RPMI8226 (cell line): ENCODE results near the gene PDIA2.
"Not testable (repeated sequence)": the region's sequence is repeated elsewhere in the genome, so short reads cannot be mapped to it uniquely, and the experiment has no call there.

Source experiments
- DNase-seq: peaks from one replicate; pipeline ENCODE4 v3.0.0-alpha.2; 2015

PDIA2 gene

GRCh38 chr16:264440-264951 is 18.5 kb upstream of the PDIA2 start:
- no peak for DNase-seq

DNA sequence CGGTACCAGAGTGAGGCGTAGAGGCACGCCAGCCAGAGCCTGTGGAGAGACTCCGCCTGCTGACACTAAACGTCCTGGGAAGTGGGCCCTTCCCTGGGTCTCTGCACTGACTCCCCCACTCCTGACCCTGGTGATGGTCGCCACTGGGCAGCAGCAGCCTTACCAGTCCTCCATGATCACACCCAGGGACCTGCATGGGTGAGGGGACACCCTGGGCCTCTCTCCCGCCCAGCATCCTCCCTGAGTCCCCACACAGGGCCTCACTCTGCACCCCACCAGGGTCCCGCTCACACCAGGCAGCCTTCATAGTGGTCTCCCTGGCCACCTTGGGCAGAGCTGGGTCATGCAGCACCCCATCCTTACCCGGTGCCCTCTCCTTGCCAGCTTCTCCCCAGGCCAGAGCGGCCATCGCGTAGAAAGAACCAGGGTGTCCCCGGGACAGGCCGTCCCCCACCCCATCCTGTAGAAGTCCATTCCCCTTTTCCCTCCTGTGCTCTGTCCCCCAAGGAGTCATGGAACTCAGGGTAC is 17.9 kb upstream of the PDIA2 start:
- no peak for DNase-seq

DNA sequence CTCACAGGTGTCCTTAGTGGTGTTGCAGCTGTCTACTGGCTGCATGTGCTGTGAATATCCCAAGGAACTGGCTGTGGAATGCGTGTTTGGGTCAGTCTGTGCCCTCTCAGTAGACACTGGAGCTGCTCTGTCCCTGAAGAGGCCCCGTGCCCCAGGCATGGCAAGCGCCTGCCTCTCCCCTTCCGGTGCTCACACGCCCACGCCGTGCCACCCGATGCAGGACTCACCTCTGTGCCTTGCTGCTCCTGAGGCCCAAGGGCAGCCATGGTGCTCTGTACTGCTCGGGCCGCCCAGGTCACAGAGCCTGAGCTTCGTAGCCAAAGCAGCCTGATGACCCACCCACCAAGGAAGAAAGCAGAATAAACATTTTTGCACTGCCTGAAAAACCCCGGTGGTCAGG is 17.3 kb upstream of the PDIA2 start:
- DNase-seq, result no peak

DNA sequence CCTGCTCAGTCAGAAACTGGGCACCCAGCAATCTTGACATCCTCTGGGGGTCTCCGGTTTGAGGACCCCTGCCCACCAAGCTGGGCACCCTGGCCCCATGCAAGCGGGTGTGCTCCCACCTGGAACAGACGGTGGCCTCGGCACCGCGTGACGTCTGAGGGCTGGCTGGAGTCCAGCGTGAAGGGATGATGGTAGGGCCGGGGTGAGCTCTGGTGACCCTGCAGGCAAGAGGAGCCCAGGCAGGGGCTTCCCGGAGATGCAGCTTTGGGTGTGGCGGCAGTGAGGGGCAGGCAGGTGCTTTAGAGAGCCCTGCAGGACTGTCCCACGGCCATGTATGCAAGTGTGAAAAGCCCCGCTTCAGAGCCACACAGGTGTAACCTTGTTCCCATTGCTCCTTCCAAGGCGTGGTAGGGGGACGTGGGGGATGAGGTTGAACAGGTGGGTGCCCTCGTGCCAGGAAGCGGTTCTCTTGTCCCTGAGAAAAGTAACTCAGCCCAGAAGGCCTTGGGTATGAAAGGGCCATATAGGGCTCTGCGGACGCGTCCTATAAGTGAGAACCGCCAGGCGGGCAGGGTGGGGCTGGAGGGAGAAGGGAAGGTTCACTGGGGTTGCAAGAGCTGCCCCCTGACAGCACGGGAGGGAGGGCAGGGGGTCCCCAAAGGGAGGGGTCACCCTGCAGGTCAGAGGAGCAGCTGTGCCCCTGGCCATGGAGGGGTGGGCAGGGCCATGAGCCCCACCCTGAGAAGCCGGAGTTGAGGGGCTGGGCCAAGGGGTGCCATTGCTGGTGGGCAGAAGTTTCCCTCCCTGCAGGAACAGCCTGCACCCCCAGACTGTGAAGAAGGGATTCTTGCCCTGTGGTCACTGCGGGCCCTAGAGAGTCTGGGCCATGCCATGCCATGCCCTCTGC is 16.5 kb upstream of the PDIA2 start:
- no peak for DNase-seq

DNA sequence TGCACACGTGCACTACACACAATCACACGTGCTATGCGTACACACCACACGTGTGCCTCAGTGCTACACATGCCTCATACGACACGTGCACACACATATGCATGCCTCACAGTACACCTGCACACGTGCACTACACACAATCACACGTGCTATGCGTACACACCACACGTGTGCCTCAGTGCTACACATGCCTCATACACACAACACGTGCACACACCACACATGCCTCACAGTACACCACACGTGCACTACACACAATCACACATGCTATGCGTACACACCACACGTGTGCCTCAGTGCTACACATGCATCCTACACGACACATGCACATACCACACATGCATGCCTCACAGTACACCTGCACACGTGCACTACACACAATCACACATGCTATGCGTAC is 15.4 kb upstream of the PDIA2 start:
- not testable (repeated sequence) for DNase-seq

DNA sequence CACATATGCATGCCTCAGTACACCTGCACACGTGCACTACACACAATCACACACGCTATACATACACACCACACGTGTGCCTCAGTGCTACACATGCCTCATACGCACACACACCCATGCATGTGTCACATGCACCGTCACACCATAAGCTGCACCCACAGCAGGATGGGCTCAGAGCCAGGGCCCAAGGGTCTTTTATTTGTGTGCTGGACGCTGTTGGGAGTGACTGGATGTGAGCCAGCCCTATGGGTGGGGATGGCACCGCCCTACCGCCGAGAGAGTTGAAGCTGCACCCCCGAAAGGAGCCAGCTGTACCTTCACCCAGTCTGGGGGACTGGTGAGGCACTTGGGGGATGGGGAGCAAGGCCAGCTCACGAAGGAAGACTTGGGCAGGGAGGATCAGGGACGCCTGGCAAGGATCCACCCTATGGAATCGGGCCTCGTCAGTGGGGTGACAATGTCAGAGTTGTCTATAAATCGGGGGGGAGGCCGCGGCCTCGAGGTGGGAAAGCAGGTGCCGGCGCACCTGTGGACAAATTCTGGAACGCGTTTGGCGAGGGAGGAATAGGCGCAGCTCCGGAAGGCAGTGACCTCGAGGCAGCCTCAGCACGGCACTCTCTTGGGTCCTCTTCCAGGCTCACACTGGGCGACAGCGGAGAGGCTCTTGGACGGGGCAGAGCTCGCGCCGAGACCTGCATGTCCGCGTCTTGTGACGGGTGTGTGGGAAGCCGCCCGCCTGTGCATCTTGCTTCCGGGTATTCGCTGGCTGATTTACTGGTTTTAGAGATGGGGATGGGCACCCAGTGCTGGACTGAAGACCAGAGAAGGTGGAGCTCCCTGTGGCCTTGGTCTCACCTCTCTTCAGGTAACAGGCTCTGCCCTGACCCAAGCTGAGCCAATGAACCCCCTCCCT is 14.6 kb upstream of the PDIA2 start:
- no peak for DNase-seq

- no peak for DNase-seq
Measured at GRCh38 chr16:269061-269796, 13.7 kb upstream of the PDIA2 start.

DNA sequence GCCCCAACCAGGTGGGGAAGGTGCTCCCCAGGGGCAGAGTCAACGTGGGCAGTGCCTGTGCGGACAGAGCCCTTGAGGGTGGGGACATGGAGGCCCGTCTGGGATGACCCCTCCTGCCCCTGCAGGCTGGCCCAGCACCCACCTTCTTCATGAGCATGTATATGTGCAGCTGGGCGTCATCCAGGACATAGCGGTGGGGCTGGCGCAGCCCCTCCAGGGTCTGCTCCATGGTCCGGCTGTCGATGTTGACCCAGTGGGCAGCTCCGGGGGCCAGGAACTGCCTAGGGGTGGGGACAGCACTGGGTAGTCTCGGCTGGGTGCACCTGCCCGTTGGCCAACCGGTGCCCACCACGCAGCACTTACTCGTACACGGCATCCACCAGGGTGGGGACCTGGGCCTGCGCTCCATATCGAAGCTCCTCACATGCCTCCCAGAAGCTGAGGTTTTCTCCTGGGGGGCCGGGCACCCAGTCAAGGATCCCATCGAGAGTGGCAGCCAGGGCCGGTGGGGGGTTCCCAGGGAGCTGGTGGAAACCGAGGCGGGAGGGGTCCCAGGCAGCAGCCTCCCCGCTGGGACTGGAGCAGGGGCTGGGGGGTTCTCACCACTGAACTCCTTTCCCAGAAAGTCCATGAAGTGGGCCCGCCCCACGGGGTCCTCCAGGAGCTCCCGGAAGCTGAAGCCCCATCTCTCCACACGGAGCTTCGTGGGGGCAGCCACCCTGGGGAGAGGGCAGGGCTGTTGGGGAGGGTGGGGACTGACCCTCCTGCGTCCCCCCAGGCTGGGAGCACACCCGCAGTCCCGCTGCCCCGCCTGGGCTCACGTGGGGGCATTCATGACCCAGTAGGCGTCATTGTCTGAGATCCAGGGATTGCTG is 12.3 kb upstream of the PDIA2 start:
- DNase-seq, result no peak

- DNase-seq, result no peak
Measured at GRCh38 chr16:272633-273546, 10.1 kb upstream of the PDIA2 start.

GRCh38 chr16:273547-274421 is 9.2 kb upstream of the PDIA2 start:
- peak; percentile 70 for DNase-seq

GRCh38 chr16:275041-275641 is 7.8 kb upstream of the PDIA2 start:
- DNase-seq, result peak; percentile 41

DNA sequence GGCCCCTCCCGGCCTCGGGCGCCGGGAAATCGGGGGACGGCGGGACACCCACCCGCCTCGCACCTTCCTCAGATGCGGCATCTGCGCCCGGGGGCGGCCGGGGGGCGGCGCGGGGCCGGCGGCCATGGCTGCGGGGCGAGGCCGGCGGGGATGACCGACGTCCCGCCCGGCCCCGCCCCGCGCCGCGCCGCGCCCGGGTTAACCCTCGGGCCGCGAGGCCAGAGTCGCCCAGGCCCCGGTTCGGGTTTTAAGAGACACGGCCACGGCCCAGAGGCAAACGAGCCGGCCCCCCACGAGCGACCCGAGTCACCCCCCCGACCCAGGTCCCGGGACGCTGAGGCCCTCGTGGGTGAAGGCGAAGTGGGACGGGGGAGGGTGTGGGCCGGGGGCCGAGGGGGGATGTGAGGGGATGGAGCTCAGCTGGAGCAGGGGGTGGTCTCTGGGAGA is 7.2 kb upstream of the PDIA2 start, which contains the start of gene RGS11:
Gene RGS11, minus strand, starts transcription at position 159 of the 447 bp plus-strand sequence. Its CDS starts 33 bp downstream, at position 126.
- DNase-seq, result no peak

DNA sequence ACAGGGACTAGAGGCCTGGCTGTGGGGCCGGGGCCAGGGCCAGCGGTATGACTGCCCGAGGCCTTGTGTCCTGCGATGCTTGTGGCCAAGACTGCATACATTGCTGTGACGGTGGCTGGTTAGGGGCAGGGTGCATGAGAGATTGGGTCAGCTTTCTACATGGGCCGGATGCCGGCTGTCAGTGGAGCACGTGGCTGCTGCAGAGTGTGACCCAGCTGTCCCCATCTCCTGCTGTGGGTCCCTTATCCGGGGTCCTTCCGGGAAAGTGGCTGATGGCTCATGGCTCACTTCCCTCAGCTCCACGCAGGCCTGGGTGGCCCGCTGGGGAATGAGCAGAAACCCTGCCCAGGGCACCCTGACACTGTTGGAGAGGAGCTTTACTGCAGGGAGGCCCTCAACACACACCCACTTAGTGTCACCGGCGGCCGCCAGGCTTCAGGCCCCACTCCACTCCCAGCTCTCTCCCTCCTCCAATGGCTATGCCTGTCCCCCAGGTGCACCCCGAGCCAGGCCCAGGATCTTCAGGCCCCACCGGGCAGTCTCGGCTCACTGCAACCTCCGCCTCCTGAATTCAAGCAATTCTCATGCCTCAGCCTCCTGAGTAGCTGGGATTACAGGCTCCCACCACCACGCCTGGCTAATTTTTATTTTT is 6.4 kb upstream of the PDIA2 start:
- DNase-seq, result no peak

DNA sequence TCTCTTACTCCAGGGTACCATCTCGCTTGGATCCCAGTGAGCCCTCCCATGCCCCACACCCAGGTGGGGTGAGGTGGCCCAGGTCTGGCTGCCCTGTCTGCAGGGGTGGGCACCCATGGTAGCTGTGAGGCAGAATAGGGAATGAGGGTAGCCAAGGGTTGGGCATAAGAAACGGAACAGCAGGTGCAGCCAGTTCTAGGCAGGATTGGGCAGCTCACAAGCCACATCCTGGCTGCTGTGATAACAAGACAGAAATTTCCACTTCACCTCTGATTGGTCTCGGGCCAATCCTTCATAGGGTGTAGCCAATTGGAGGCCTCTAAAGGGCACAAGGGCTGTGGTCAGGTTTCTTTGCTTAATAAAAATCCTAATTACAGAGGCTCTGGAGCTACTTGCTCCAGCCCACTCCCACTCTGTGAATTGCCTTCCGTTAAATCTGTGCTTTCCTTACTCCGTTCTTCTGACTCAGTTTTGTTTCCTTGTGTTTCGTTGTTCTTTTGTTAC is 4.0 kb upstream of the PDIA2 start:
- DNase-seq, result peak; percentile 85

DNA sequence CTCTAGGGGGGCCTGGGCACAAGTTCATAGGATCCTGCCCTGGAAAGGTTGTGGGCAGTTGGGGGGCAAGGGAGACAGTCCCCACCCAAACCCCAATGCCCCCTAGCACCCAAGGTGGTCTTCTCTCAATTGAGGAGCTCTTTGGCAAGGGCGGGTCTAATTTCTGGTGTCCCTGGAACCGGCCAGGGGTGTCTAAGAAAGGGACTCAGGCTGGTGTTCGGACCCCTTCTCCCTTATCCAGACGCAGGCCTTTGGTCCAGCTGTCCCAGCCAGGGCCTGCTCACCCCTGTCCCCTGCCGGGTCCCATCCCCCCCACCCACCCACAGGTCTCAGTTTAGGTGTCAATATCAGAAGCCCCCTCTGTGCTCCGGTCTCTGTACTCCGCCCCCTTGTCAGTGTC is 3.4 kb upstream of the PDIA2 start:
- no peak for DNase-seq

DNA sequence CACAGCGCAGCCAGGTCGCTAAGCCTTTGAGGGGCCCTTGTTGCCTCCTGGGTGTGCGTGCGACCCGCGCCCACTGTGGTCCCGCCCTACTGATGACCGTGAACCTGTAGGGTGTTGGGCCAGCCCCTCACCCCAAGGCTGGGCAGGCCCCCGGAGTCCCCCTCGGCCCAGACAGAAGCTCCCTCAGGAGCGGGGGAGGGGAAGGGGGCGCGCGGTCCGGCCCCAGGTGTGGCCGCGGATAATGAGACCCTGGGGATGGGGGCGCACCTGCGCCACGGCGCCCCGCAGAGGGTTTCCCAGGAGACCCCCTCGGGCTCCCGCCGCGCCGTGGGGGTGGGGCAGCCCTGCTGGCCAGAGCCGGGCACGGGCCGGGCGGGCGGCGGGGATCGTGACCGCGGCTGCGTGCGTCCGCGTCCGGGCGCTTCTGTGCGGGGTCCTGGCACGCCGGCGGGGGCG is 2.9 kb upstream of the PDIA2 start:
- no peak for DNase-seq

DNA sequence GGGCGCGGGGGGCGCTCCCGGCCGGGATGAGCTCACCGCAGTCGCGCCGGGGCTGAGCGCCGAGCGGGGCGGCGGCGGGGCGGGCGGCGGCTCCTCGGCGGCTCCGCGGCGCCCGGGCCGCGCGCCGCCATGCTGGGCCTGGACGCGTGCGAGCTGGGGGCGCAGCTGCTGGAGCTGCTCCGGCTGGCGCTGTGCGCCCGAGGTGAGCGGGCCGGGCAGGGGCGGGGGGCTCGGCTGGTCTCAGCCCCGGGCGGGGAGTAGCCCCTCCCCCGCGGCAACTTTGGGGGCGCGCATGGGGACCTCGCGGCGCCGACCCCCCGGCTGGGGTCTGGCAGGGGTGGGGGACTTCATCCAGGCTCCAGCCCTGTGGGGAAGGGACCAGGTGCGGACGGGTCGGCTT is 2.4 kb upstream of the PDIA2 start, which contains the start of gene ARHGDIG:
Gene ARHGDIG, plus strand, starts transcription at position 40 of the 400 bp plus-strand sequence. Its CDS starts 90 bp downstream, at position 130.
- DNase-seq, result no peak
